HEK293 (cell line): ENCODE results near the gene SULT2A1.
"Not testable (repeated sequence)": the region's sequence is repeated elsewhere in the genome, so short reads cannot be mapped to it uniquely, and the experiment has no call there.

Source experiments
- CTCF ChIA-PET: fragments of 350-600 bp; formaldehyde crosslinking; extraction: SDS; loops from one replicate; lab custom pipeline; 2021; ENCODE audit warnings: antibody characterized with exemption; lab: Yijun Ruan, JAX
- POLR2A ChIA-PET: fragments of 300-600 bp; formaldehyde crosslinking; extraction: SDS; loops from one replicate; lab custom pipeline; 2020; ENCODE audit warnings: antibody characterized with exemption, inconsistent platforms; lab: Yijun Ruan, JAX
- H3K27ac ChIP-seq: fragments of 200-500 bp; sonication (Bioruptor generic); 2 replicates; pipeline ENCODE4 v1.5.1; 2014; ENCODE audit warnings: low read depth, low read length, control low read depth, inconsistent platforms; ENCODE audit errors: extremely low read depth
- H3K36me3 ChIP-seq, 2 experiments: fragments of 200-500 bp in 1 of 2; sonication (Bioruptor generic) in 1 of 2; 1 replicate in 1 of 2; 2 replicates in 1 of 2; pipeline ENCODE4 v1.5.1; 2014 to 2017; ENCODE audit warnings: inconsistent platforms in 2 of 2, low read length in 2 of 2; ENCODE audit not compliant: control insufficient read depth in 2 of 2, insufficient read depth in 1 of 2
- H3K4me1 ChIP-seq: fragments of 200-500 bp; sonication (Bioruptor generic); 2 replicates; pipeline ENCODE4 v1.5.1; 2014; ENCODE audit warnings: mild to moderate bottlenecking, low read length, inconsistent platforms; ENCODE audit not compliant: control insufficient read depth, insufficient read depth
- H3K4me3 ChIP-seq: 2 replicates; pipeline ENCODE4 v1.5.1; 2011; ENCODE audit warnings: low read depth, mild to moderate bottlenecking, control low read depth, low read length, moderate library complexity
- H3K9me3 ChIP-seq: fragments of 200-500 bp; sonication (Bioruptor generic); 2 replicates; pipeline ENCODE4 v1.5.1; 2014; ENCODE audit warnings: low read depth, low read length, inconsistent platforms; ENCODE audit not compliant: control insufficient read depth, insufficient read depth
- GLIS1 ChIP-seq: fragments of 450-650 bp; formaldehyde crosslinking; IDR thresholded peaks from 2 replicates; pipeline ENCODE4 v1.5.1; 2016; ENCODE audit warnings: missing biosample characterization, missing genetic modification characterization
- HOXA7 ChIP-seq: sonication (generic); formaldehyde crosslinking; IDR thresholded peaks from 2 replicates; pipeline ENCODE4 v1.8.1; 2022; ENCODE audit warnings: missing genetic modification reagents, borderline replicate concordance
- RBAK ChIP-seq: fragments of 450-650 bp; formaldehyde crosslinking; IDR thresholded peaks from 2 replicates; pipeline ENCODE4 v1.5.1; 2016; ENCODE audit warnings: missing biosample characterization, missing genetic modification characterization
- WT1 ChIP-seq: fragments of 450-650 bp; formaldehyde crosslinking; IDR thresholded peaks from 2 replicates; pipeline ENCODE4 v1.5.1; 2016; ENCODE audit warnings: missing biosample characterization, missing genetic modification characterization
- ZBTB48 ChIP-seq: fragments of 450-650 bp; formaldehyde crosslinking; IDR thresholded peaks from 2 replicates; pipeline ENCODE4 v1.5.1; 2016; ENCODE audit warnings: missing biosample characterization, missing genetic modification characterization
- ZFP3 ChIP-seq: fragments of 450-650 bp; formaldehyde crosslinking; IDR thresholded peaks from 2 replicates; pipeline ENCODE4 v1.5.1; 2016; ENCODE audit warnings: low read depth, missing biosample characterization, missing genetic modification characterization
- ZFP37 ChIP-seq: fragments of 450-650 bp; formaldehyde crosslinking; IDR thresholded peaks from 2 replicates; pipeline ENCODE4 v1.5.1; 2016; ENCODE audit warnings: missing biosample characterization, missing genetic modification characterization
- ZNF10 ChIP-seq: fragments of 450-650 bp; formaldehyde crosslinking; IDR thresholded peaks from 2 replicates; pipeline ENCODE4 v1.5.1; 2017; ENCODE audit warnings: missing biosample characterization, missing genetic modification characterization
- ZNF48 ChIP-seq: fragments of 450-650 bp; formaldehyde crosslinking; IDR thresholded peaks from 2 replicates; pipeline ENCODE4 v1.5.1; 2016; ENCODE audit warnings: missing biosample characterization, missing genetic modification characterization
- ZNF560 ChIP-seq: fragments of 450-650 bp; formaldehyde crosslinking; IDR thresholded peaks from 2 replicates; pipeline ENCODE4 v1.5.1; 2017; ENCODE audit warnings: missing biosample characterization, missing genetic modification characterization, borderline replicate concordance
- ZNF623 ChIP-seq: fragments of 450-650 bp; formaldehyde crosslinking; IDR thresholded peaks from 2 replicates; pipeline ENCODE4 v1.5.1; 2016; ENCODE audit warnings: missing biosample characterization, missing genetic modification characterization
- ZNF654 ChIP-seq: fragments of 450-650 bp; formaldehyde crosslinking; IDR thresholded peaks from 2 replicates; pipeline ENCODE4 v1.5.1; 2016; ENCODE audit warnings: low read depth, missing biosample characterization, missing genetic modification characterization
- ZNF664 ChIP-seq: fragments of 450-650 bp; formaldehyde crosslinking; IDR thresholded peaks from 2 replicates; pipeline ENCODE4 v1.5.1; 2016; ENCODE audit warnings: missing biosample characterization, missing genetic modification characterization
- ZNF677 ChIP-seq: fragments of 450-650 bp; IDR thresholded peaks from 2 replicates; pipeline ENCODE4 v1.5.0; 2018; ENCODE audit warnings: missing biosample characterization, mild to moderate bottlenecking, missing genetic modification characterization, moderate library complexity
- ZSCAN16 ChIP-seq: fragments of 450-650 bp; formaldehyde crosslinking; IDR thresholded peaks from 2 replicates; pipeline ENCODE4 v1.5.1; 2016; ENCODE audit warnings: missing biosample characterization, missing genetic modification characterization
- TF ChIP-seq, protein P1 (sequence below): fragments of 450-650 bp; formaldehyde crosslinking; IDR thresholded peaks from 2 replicates; pipeline ENCODE4 v1.5.1; 2016; ENCODE audit warnings: missing biosample characterization, missing genetic modification characterization
- TF ChIP-seq, protein P2 (sequence below): fragments of 450-650 bp; IDR thresholded peaks from 2 replicates; pipeline ENCODE4 v1.5.1; 2018; ENCODE audit warnings: missing biosample characterization, mild to moderate bottlenecking, missing genetic modification characterization
- TF ChIP-seq, protein P3 (sequence below): fragments of 450-650 bp; formaldehyde crosslinking; IDR thresholded peaks from 2 replicates; pipeline ENCODE4 v1.5.1; 2016; ENCODE audit warnings: missing biosample characterization, missing genetic modification characterization, borderline replicate concordance
- TF ChIP-seq, protein P4 (sequence below): fragments of 450-650 bp; formaldehyde crosslinking; IDR thresholded peaks from 2 replicates; pipeline ENCODE4 v1.5.1; 2017; ENCODE audit warnings: missing biosample characterization, missing genetic modification characterization

The SULT2A1 gene

DNA sequence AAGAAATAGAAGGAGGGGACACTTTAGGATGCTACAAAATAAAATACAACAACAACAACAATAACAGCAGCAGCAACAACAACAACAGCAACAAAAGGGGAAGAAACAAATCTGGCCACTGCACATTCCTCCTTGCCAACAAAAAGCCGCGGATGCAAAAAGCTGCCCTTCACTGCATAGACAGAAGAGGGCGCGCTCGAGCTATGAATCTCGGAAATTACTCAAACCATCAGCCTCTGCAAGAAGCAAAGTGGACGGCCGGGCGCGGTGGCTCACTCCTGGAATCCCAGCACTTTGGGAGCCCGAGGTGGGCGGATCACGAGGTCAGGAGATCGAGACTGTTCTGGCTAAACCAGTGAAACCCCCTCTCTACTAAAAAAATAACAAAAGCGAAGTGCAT, 34.0 kb upstream of the SULT2A1 start:
- H3K36me3 ChIP-seq, H3K9me3 ChIP-seq, H3K4me3 ChIP-seq, H3K4me1 ChIP-seq, POLR2A ChIA-PET, CTCF ChIA-PET, H3K27ac ChIP-seq: not testable (repeated sequence)
- TF ChIP-seq ZNF654 (tag by site-specific recombination): peak; percentile 16; the same call in 1 of the 2 replicates

DNA sequence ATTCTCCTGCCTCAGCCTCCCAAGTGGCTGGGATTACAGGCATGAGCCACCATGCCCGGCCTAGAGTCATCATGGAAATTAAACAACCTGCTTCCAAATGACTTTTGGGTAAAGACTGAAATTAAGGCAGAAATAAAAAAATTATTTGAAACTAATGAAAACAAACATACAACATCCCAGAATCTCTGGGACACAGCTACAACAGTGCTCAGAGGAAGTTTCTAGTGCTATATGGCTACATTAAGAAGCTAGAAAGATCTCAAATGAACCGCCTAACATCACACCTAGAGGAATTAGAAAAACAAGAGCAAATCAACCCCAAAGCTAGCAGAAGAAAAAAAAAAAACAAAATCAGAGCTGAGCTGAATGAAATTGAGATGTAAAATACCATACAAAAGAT, 24.1 kb upstream of the SULT2A1 start:
- POLR2A ChIA-PET, H3K36me3 ChIP-seq, CTCF ChIA-PET, H3K9me3 ChIP-seq, H3K27ac ChIP-seq, H3K4me1 ChIP-seq, H3K4me3 ChIP-seq: not testable (repeated sequence)

DNA sequence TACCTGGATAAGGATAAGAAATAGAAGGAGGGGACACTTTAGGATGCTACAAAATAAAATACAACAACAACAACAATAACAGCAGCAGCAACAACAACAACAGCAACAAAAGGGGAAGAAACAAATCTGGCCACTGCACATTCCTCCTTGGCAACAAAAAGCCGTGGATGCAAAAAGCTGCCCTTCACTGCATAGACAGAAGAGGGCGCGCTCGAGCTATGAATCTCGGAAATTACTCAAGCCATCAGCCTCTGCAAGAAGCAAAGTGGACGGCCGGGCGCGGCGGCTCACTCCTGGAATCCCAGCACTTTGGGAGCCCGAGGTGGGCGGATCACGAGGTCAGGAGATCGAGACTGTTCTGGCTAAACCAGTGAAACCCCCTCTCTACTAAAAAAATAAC, 23.2 kb upstream of the SULT2A1 start:
- H3K36me3 ChIP-seq, CTCF ChIA-PET, H3K9me3 ChIP-seq, H3K27ac ChIP-seq, H3K4me3 ChIP-seq, POLR2A ChIA-PET, H3K4me1 ChIP-seq: not testable (repeated sequence)

DNA sequence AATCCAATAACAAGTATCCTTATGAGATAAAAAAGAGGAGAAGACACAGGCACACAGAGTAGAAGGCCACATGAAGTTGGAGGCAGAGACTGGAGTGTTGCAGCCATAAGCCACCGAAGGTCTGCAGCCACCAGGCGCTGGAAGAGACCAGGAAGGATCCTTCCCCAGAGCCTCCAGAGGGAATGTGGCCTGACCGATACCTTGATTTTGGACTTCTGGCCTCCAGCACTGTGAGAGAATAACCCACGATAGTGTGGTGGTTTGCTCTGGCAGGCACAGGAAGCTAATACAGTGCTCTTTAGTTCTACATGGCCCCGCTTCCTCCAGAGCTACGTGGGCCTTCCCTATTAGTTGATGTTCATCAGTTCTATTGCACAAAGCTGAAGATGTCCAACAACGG, 15.3 kb upstream of the SULT2A1 start:
- ChIA-PET POLR2A (no interaction called here), CTCF (interaction anchor here (0.6 to 1.7 kb wide), 2 partner anchors 32 to 483 kb away, joined by 4 to 5 read pairs; no protein-coding TSS in a partner anchor)
- no peaks in the 10 kb centered on the region for H3K9me3 ChIP-seq
- H3K4me3 ChIP-seq: no peak overlapping the region
- no peak overlapping the region for H3K27ac ChIP-seq
- no peaks in the 10 kb centered on the region for H3K4me1 ChIP-seq
- H3K36me3 ChIP-seq: no peaks in the 10 kb centered on the region
- TF ChIP-seq ZBTB48 (tag by site-specific recombination) (no peak), ZFP37 (tag by site-specific recombination) (no peak), GLIS1 (tag by site-specific recombination) (no peak), WT1 (tag by site-specific recombination) (no peak), ZNF677 (tag by site-specific recombination) (no peak), ZNF664 (tag by site-specific recombination) (no peak), ZNF623 (tag by site-specific recombination) (no peak), ZFP3 (no peak), ZNF10 (tag by site-specific recombination) (no peak), ZNF48 (tag by site-specific recombination) (no peak), RBAK (tag by site-specific recombination) (no peak), ZSCAN16 (tag by site-specific recombination) (no peak), ZNF560 (tag by site-specific recombination) (no peak), HOXA7 (CRISPR knock-in tag) (no peak)
- TF ChIP-seq, protein P1, sequence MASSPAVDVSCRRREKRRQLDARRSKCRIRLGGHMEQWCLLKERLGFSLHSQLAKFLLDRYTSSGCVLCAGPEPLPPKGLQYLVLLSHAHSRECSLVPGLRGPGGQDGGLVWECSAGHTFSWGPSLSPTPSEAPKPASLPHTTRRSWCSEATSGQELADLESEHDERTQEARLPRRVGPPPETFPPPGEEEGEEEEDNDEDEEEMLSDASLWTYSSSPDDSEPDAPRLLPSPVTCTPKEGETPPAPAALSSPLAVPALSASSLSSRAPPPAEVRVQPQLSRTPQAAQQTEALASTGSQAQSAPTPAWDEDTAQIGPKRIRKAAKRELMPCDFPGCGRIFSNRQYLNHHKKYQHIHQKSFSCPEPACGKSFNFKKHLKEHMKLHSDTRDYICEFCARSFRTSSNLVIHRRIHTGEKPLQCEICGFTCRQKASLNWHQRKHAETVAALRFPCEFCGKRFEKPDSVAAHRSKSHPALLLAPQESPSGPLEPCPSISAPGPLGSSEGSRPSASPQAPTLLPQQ: no peak
- TF ChIP-seq, protein P2, sequence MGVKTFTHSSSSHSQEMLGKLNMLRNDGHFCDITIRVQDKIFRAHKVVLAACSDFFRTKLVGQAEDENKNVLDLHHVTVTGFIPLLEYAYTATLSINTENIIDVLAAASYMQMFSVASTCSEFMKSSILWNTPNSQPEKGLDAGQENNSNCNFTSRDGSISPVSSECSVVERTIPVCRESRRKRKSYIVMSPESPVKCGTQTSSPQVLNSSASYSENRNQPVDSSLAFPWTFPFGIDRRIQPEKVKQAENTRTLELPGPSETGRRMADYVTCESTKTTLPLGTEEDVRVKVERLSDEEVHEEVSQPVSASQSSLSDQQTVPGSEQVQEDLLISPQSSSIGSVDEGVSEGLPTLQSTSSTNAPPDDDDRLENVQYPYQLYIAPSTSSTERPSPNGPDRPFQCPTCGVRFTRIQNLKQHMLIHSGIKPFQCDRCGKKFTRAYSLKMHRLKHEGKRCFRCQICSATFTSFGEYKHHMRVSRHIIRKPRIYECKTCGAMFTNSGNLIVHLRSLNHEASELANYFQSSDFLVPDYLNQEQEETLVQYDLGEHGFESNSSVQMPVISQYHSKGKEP (tag by site-specific recombination): no peak
- TF ChIP-seq, protein P3, sequence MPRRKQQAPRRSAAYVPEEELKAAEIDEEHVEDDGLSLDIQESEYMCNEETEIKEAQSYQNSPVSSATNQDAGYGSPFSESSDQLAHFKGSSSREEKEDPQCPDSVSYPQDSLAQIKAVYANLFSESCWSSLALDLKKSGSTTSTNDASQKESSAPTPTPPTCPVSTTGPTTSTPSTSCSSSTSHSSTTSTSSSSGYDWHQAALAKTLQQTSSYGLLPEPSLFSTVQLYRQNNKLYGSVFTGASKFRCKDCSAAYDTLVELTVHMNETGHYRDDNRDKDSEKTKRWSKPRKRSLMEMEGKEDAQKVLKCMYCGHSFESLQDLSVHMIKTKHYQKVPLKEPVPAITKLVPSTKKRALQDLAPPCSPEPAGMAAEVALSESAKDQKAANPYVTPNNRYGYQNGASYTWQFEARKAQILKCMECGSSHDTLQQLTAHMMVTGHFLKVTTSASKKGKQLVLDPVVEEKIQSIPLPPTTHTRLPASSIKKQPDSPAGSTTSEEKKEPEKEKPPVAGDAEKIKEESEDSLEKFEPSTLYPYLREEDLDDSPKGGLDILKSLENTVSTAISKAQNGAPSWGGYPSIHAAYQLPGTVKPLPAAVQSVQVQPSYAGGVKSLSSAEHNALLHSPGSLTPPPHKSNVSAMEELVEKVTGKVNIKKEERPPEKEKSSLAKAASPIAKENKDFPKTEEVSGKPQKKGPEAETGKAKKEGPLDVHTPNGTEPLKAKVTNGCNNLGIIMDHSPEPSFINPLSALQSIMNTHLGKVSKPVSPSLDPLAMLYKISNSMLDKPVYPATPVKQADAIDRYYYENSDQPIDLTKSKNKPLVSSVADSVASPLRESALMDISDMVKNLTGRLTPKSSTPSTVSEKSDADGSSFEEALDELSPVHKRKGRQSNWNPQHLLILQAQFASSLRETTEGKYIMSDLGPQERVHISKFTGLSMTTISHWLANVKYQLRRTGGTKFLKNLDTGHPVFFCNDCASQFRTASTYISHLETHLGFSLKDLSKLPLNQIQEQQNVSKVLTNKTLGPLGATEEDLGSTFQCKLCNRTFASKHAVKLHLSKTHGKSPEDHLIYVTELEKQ (tag by site-specific recombination): no peak
- TF ChIP-seq, protein P4, sequence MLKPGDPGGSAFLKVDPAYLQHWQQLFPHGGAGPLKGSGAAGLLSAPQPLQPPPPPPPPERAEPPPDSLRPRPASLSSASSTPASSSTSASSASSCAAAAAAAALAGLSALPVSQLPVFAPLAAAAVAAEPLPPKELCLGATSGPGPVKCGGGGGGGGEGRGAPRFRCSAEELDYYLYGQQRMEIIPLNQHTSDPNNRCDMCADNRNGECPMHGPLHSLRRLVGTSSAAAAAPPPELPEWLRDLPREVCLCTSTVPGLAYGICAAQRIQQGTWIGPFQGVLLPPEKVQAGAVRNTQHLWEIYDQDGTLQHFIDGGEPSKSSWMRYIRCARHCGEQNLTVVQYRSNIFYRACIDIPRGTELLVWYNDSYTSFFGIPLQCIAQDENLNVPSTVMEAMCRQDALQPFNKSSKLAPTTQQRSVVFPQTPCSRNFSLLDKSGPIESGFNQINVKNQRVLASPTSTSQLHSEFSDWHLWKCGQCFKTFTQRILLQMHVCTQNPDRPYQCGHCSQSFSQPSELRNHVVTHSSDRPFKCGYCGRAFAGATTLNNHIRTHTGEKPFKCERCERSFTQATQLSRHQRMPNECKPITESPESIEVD (tag by site-specific recombination): no peak
